Measurements from ENCODE around the gene MRPL37.

DNA sequence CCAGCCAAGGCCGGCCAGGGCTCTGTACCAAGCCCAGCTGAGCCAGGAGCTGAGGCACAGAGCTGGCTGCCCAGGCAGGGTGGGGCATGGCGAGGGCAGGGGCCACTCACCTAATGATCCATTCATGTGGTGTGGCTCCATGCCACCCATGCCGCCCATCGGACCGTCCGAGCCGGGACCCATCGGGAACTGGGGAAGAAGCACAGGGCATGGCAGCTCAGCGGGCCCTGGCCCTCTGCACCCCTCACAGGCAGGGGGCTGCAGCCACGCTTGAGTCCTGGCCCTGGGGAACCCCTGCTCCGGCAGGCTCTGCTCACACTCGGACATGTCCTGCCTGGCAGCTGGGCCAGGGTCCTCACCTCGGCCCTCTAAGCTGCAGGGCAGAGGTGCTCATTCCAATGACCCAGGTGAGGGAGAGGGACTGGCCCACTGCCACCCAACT, 28.7 kb downstream of the MRPL37 start:
- TF ChIP-seq USF1 (IDR thresholded peaks at IDR 0.05; ENCODE audit: borderline replicate concordance, low read depth): no peak
- TF ChIP-seq CTCF (IDR thresholded peaks at IDR 0.05): no peak
- TF ChIP-seq, protein P1, sequence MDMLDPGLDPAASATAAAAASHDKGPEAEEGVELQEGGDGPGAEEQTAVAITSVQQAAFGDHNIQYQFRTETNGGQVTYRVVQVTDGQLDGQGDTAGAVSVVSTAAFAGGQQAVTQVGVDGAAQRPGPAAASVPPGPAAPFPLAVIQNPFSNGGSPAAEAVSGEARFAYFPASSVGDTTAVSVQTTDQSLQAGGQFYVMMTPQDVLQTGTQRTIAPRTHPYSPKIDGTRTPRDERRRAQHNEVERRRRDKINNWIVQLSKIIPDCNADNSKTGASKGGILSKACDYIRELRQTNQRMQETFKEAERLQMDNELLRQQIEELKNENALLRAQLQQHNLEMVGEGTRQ (IDR thresholded peaks at IDR 0.05; ENCODE audit: borderline replicate concordance, low read depth, low read length): no peak
- TF ChIP-seq YY1 (IDR thresholded peaks at IDR 0.05; ENCODE audit: low read depth): no peak
- no peak for TF ChIP-seq NRF1 (IDR thresholded peaks at IDR 0.05; ENCODE audit: low read depth, low read length)
- TF ChIP-seq, protein P2, sequence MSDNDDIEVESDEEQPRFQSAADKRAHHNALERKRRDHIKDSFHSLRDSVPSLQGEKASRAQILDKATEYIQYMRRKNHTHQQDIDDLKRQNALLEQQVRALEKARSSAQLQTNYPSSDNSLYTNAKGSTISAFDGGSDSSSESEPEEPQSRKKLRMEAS (IDR thresholded peaks at IDR 0.05; ENCODE audit: low read depth): no peak
- no peak for TF ChIP-seq ELF1 (IDR thresholded peaks at IDR 0.05)
- TF ChIP-seq RXRA (IDR thresholded peaks at IDR 0.05; ENCODE audit: borderline replicate concordance, low read depth): no peak
- TF ChIP-seq FOSL2 (IDR thresholded peaks at IDR 0.05; ENCODE audit: borderline replicate concordance, low read depth): no peak
- TF ChIP-seq MEF2A (IDR thresholded peaks at IDR 0.05; ENCODE audit: borderline replicate concordance, low read depth): no peak
- TF ChIP-seq POLR2AphosphoS5 (IDR thresholded peaks at IDR 0.05; ENCODE audit: low read depth, low read length): no peak
- TF ChIP-seq, protein P3, sequence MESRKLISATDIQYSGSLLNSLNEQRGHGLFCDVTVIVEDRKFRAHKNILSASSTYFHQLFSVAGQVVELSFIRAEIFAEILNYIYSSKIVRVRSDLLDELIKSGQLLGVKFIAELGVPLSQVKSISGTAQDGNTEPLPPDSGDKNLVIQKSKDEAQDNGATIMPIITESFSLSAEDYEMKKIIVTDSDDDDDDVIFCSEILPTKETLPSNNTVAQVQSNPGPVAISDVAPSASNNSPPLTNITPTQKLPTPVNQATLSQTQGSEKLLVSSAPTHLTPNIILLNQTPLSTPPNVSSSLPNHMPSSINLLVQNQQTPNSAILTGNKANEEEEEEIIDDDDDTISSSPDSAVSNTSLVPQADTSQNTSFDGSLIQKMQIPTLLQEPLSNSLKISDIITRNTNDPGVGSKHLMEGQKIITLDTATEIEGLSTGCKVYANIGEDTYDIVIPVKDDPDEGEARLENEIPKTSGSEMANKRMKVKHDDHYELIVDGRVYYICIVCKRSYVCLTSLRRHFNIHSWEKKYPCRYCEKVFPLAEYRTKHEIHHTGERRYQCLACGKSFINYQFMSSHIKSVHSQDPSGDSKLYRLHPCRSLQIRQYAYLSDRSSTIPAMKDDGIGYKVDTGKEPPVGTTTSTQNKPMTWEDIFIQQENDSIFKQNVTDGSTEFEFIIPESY (IDR thresholded peaks at IDR 0.05; ENCODE audit: borderline replicate concordance, low read depth): no peak
- TF ChIP-seq CHD2 (IDR thresholded peaks at IDR 0.05; ENCODE audit: low read length, partially characterized antibody): no peak

All from SK-N-SH (cell line).